IMR-90 (cell line): ENCODE data around the gene CASK.

Source experiments
- CEBPB ChIP-seq: IDR thresholded peaks from 2 replicates; pipeline ENCODE4 v1.6.1; 2012; ENCODE audit warnings: low read depth, low read length, improper control_type of control experiment
- CTCF ChIP-seq: conservative IDR thresholded peaks from 2 replicates; pipeline ENCODE4 v1.5.1; 2012; ENCODE audit warnings: mild to moderate bottlenecking, low read depth, low read length, improper control_type of control experiment
- FOS ChIP-seq: fragments of 150-350 bp; IDR thresholded peaks from 2 replicates; pipeline ENCODE4 v1.6.1; 2016; ENCODE audit warnings: low read depth, low read length
- NFE2L2 ChIP-seq: fragments of 150-350 bp; IDR thresholded peaks from 2 replicates; pipeline ENCODE4 v1.6.1; 2016; ENCODE audit warnings: low read depth, mild to moderate bottlenecking, low read length
- POLR2A ChIP-seq: IDR thresholded peaks from 2 replicates; pipeline ENCODE4 v1.6.1; 2012; ENCODE audit warnings: mild to moderate bottlenecking, low read depth, low read length
- RAD21 ChIP-seq: IDR thresholded peaks from 2 replicates; pipeline ENCODE4 v1.6.1; 2012; ENCODE audit warnings: low read length, improper control_type of control experiment
- RCOR1 ChIP-seq: IDR thresholded peaks from 2 replicates; pipeline ENCODE4 v1.6.1; 2012; ENCODE audit warnings: mild to moderate bottlenecking, low read length, improper control_type of control experiment; ENCODE audit not compliant: insufficient replicate concordance
- SMC3 ChIP-seq: fragments of 150-350 bp; IDR thresholded peaks from 2 replicates; pipeline ENCODE4 v1.6.1; 2016; ENCODE audit warnings: low read depth, mild to moderate bottlenecking, antibody characterized with exemption, low read length, moderate library complexity

- no peak for TF ChIP-seq CTCF
- TF ChIP-seq POLR2A, result no peak
- no peak for TF ChIP-seq FOS
- no peak for TF ChIP-seq CEBPB
- no peak for TF ChIP-seq NFE2L2
- TF ChIP-seq RAD21, result no peak
- no peak for TF ChIP-seq SMC3
- no peak for TF ChIP-seq RCOR1
These were observed 120.4 kb downstream of the CASK start for GRCh38 chrX:41802958-41803357.
